ENCODE results near the gene PPM1K. TPM values are rescaled to one million over a fixed set of nuclear protein-coding genes. Genes with fewer than 3 reads are reported as not detected.

PPM1K gene
- total and polyA plus RNA-seq, 8 donors: 18.4 to 27.9 (median 22.3) TPM

GRCh38 chr4:88211473-88212252 lies 72.7 kb downstream of the PPM1K start:
- TF ChIP-seq, protein P1, sequence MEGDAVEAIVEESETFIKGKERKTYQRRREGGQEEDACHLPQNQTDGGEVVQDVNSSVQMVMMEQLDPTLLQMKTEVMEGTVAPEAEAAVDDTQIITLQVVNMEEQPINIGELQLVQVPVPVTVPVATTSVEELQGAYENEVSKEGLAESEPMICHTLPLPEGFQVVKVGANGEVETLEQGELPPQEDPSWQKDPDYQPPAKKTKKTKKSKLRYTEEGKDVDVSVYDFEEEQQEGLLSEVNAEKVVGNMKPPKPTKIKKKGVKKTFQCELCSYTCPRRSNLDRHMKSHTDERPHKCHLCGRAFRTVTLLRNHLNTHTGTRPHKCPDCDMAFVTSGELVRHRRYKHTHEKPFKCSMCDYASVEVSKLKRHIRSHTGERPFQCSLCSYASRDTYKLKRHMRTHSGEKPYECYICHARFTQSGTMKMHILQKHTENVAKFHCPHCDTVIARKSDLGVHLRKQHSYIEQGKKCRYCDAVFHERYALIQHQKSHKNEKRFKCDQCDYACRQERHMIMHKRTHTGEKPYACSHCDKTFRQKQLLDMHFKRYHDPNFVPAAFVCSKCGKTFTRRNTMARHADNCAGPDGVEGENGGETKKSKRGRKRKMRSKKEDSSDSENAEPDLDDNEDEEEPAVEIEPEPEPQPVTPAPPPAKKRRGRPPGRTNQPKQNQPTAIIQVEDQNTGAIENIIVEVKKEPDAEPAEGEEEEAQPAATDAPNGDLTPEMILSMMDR (IDR thresholded peaks at IDR 0.05): peak; percentile 48 to 61
- H3K27me3 ChIP-seq: no peaks in the 10 kb centered on the region
- H3K9me3 ChIP-seq: no peaks in the 10 kb centered on the region
- ATAC-seq (peak; percentile 77), DNase-seq (peak in 2 of 4 donors; percentile 61)
- intact Hi-C loops (cut with DNase I): loop anchor here in 1 of 2 donors (5.0 to 10.0 kb wide), 2 partner anchors 153 to 179 kb away; no protein-coding TSS in a partner anchor
- H3K4me1 ChIP-seq: peaks cover 4 to 6% of the 10 kb centered on the region in 2 donors
- no peak overlapping the region for H3K27ac ChIP-seq
- H3K36me3 ChIP-seq: no peaks in the 10 kb centered on the region
- H3K4me3 ChIP-seq: no peak overlapping the region

DNA sequence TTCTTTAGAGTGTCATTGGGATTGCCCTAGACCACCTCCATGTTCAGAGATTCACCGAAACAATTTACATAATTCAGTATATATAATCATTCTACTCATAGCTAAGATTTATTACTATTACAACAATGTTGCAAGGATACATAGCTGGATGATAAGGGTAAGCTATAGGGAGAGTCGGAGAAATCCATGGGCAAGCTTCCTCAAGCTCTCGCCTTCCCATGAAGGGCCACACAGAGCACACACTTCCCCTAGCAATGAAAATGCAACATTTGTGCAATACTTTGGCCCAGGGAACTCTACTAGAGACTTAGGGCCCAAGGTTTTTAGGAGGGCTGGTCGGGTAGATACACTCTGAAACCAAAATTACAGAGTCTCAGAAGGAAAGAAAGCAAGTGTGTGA lies 76.2 kb downstream of the PPM1K start:
- no peaks in the 10 kb centered on the region for H3K27me3 ChIP-seq
- H3K4me3 ChIP-seq: no peak overlapping the region
- no peaks in the 10 kb centered on the region for H3K9me3 ChIP-seq
- no peak for DNase-seq
- no peaks in the 10 kb centered on the region for H3K36me3 ChIP-seq
- intact Hi-C loops (cut with DNase I): loop anchor here in 1 of 2 donors (10.0 kb wide), 1 partner anchor 353 kb away; no protein-coding TSS in a partner anchor
- peaks cover 4 to 6% of the 10 kb centered on the region in 2 donors for H3K4me1 ChIP-seq
- no peak for ATAC-seq
- H3K27ac ChIP-seq: no peak overlapping the region
- TF ChIP-seq, protein P1 (IDR thresholded peaks at IDR 0.05): no peak

Other genes starting within 250 kb of the PPM1K start
- gene ABCG2, start 125.9 kb downstream of the PPM1K start, total RNA-seq: 1 to 10 TPM; 5.1 to 7.9 TPM
- 10 to 100 TPM; 13.1 to 23.5 (median 19.2) TPM for gene ABCG2, start 125.9 kb downstream of the PPM1K start, polyA plus RNA-seq (ENCODE audit: insufficient read length in 6 of 6)
- 10 to 100 TPM; 13.2 to 21.9 TPM for gene HERC6, start 94.3 kb upstream of the PPM1K start, total RNA-seq
- 10 to 100 TPM; 10.7 to 15.9 (median 12.5) TPM for gene HERC6, start 94.3 kb upstream of the PPM1K start, polyA plus RNA-seq (ENCODE audit: insufficient read length in 6 of 6)
- 1 to 10 TPM; 5.5 to 8.0 TPM for gene HERC5, start 172.6 kb upstream of the PPM1K start, total RNA-seq
- 1 to 10 TPM; 4.4 to 6.1 (median 5.2) TPM for gene HERC5, start 172.6 kb upstream of the PPM1K start, polyA plus RNA-seq (ENCODE audit: insufficient read length in 6 of 6)
- 10 to 100 TPM; 63.5 to 67.1 TPM for gene PYURF, start 239.2 kb upstream of the PPM1K start, total RNA-seq
- 100 to 1,000 TPM; 103 to 120 (median 110) TPM for gene PYURF, start 239.2 kb upstream of the PPM1K start, polyA plus RNA-seq (ENCODE audit: insufficient read length in 6 of 6)

Data from left lung (tissue), 10 donors.